H9 (cell line): Measurements from ENCODE around the gene SLC15A5. TPM values are rescaled to one million over a fixed set of nuclear protein-coding genes. Genes with fewer than 3 reads are reported as not detected.

Experiments
- DNase-seq: peaks from one replicate; pipeline ENCODE4 v3.0.0-alpha.2; 2017
- H2AFZ ChIP-seq: one replicate; pipeline ENCODE4 v1.6.1; 2013; ENCODE audit warnings: mild to moderate bottlenecking, low read length, control low read depth, moderate library complexity
- H2AK5ac ChIP-seq: 2 replicates; pipeline ENCODE4 v1.6.1; 2013; ENCODE audit warnings: low read length, control low read depth, mixed read lengths; ENCODE audit not compliant: insufficient read length
- H2BK120ac ChIP-seq: one replicate; pipeline ENCODE4 v1.6.1; 2013; ENCODE audit warnings: low read depth, mild to moderate bottlenecking, low read length, control low read depth, inconsistent platforms; ENCODE audit not compliant: poor library complexity, severe bottlenecking
- H2BK12ac ChIP-seq: 2 replicates; pipeline ENCODE4 v1.6.1; 2013; ENCODE audit warnings: low read length, control low read depth, mixed read lengths, low read depth; ENCODE audit not compliant: insufficient read length
- H2BK15ac ChIP-seq: 2 replicates; pipeline ENCODE4 v1.6.1; 2013; ENCODE audit warnings: low read depth, low read length, control low read depth
- H2BK20ac ChIP-seq: one replicate; pipeline ENCODE4 v1.6.1; 2013; ENCODE audit warnings: low read depth, mild to moderate bottlenecking, low read length, control low read depth, inconsistent platforms; ENCODE audit not compliant: poor library complexity, severe bottlenecking
- H2BK5ac ChIP-seq: 2 replicates; pipeline ENCODE4 v1.6.1; 2013; ENCODE audit warnings: low read length, control low read depth, mixed read lengths; ENCODE audit not compliant: insufficient read length
- H3K14ac ChIP-seq: 2 replicates; pipeline ENCODE4 v1.6.1; 2013; ENCODE audit warnings: low read length, control low read depth; ENCODE audit not compliant: insufficient read depth
- H3K18ac ChIP-seq: 2 replicates; pipeline ENCODE4 v1.6.1; 2013; ENCODE audit warnings: low read depth, mild to moderate bottlenecking, mixed read lengths, low read length, control low read depth; ENCODE audit not compliant: insufficient read length
- H3K23ac ChIP-seq: 2 replicates; pipeline ENCODE4 v1.6.1; 2013; ENCODE audit warnings: low read length, control low read depth, mixed read lengths, low read depth; ENCODE audit not compliant: insufficient read length
- H3K23me2 ChIP-seq: 2 replicates; pipeline ENCODE4 v1.6.1; 2013; ENCODE audit warnings: low read depth, mild to moderate bottlenecking, mixed read lengths, low read length, control low read depth; ENCODE audit not compliant: insufficient read length, poor library complexity, severe bottlenecking
- H3K27ac ChIP-seq: 2 replicates; pipeline ENCODE4 v1.5.1; 2013; ENCODE audit warnings: low read length, control low read depth, mixed read lengths, low read depth; ENCODE audit not compliant: insufficient read length
- H3K27me3 ChIP-seq: 2 replicates; pipeline ENCODE4 v1.6.1; 2013; ENCODE audit warnings: low read length, control low read depth, inconsistent platforms; ENCODE audit not compliant: insufficient read depth
- H3K4ac ChIP-seq: 2 replicates; pipeline ENCODE4 v1.6.1; 2013; ENCODE audit warnings: low read depth, mild to moderate bottlenecking, control low read depth, inconsistent platforms, low read length, moderate library complexity
- H3K4me1 ChIP-seq: 2 replicates; pipeline ENCODE4 v1.6.1; 2013; ENCODE audit warnings: low read length, control low read depth, inconsistent platforms; ENCODE audit not compliant: insufficient read depth
- H3K4me2 ChIP-seq: 2 replicates; pipeline ENCODE4 v1.6.1; 2013; ENCODE audit warnings: low read length, control low read depth, mixed read lengths; ENCODE audit not compliant: insufficient read length, insufficient read depth
- H3K56ac ChIP-seq: 2 replicates; pipeline ENCODE4 v1.6.1; 2013; ENCODE audit warnings: low read depth, mild to moderate bottlenecking, mixed read lengths, low read length, control low read depth; ENCODE audit not compliant: insufficient read length
- H3K79me1 ChIP-seq: 2 replicates; pipeline ENCODE4 v1.6.1; 2013; ENCODE audit warnings: low read depth, mild to moderate bottlenecking, moderate library complexity, low read length, control low read depth, inconsistent platforms; ENCODE audit not compliant: insufficient read depth, poor library complexity, severe bottlenecking
- H3K79me2 ChIP-seq: 2 replicates; pipeline ENCODE4 v1.6.1; 2013; ENCODE audit warnings: low read length, control low read depth, inconsistent platforms; ENCODE audit not compliant: insufficient read depth
- H3K9ac ChIP-seq: 2 replicates; pipeline ENCODE4 v1.6.1; 2013; ENCODE audit warnings: low read length, control low read depth, mixed read lengths; ENCODE audit not compliant: insufficient read length; ENCODE audit errors: extremely low read depth
- H3K9me3 ChIP-seq: one replicate; pipeline ENCODE4 v1.6.1; 2013; ENCODE audit warnings: low read depth, low read length, inconsistent platforms; ENCODE audit not compliant: control insufficient read depth
- H3T11ph ChIP-seq: one replicate; pipeline ENCODE4 v1.6.1; 2013; ENCODE audit warnings: mild to moderate bottlenecking, low read length, control low read depth, inconsistent platforms
- H4K20me1 ChIP-seq: one replicate; pipeline ENCODE4 v1.6.1; 2013; ENCODE audit not compliant: control insufficient read depth, insufficient read length, insufficient read depth
- H4K5ac ChIP-seq: 2 replicates; pipeline ENCODE4 v1.6.1; 2013; ENCODE audit warnings: low read depth, mild to moderate bottlenecking, mixed read lengths, low read length, control low read depth; ENCODE audit not compliant: insufficient read length
- H4K8ac ChIP-seq: replicated peaks from 2 replicates; pipeline ENCODE4 v1.6.1; 2013; ENCODE audit warnings: low read length, control low read depth, mixed read lengths, low read depth; ENCODE audit not compliant: insufficient read length
- H4K91ac ChIP-seq: 2 replicates; pipeline ENCODE4 v1.6.1; 2013; ENCODE audit warnings: low read depth, mild to moderate bottlenecking, moderate library complexity, mixed read lengths, low read length, control low read depth; ENCODE audit not compliant: insufficient read length
- H3K27ac Mint-ChIP-seq, 3 experiments: 2 replicates in 2 of 3; 3 replicates in 1 of 3; pipeline ENCODE4 v1.8.0; 2020 to 2021; ENCODE audit warnings: mixed read lengths in 3 of 3, mild to moderate bottlenecking in 1 of 3, moderate library complexity in 1 of 3
- H3K27me3 Mint-ChIP-seq: 2 replicates; pipeline ENCODE4 v1.8.0; 2021; ENCODE audit warnings: low read depth, mild to moderate bottlenecking, moderate library complexity, mixed read lengths
- H3K36me3 Mint-ChIP-seq, 3 experiments: 2 replicates in 2 of 3; 3 replicates in 1 of 3; pipeline ENCODE4 v1.8.0; 2020 to 2021; ENCODE audit warnings: low read depth in 3 of 3, mixed read lengths in 3 of 3; ENCODE audit not compliant: insufficient read depth in 1 of 3
- H3K4me1 Mint-ChIP-seq, 2 experiments: 2 replicates each; pipeline ENCODE4 v1.8.0; 2020; ENCODE audit warnings: mixed read lengths in 2 of 2
- H3K4me3 Mint-ChIP-seq, 2 experiments: 2 replicates in 1 of 2; 3 replicates in 1 of 2; pipeline ENCODE4 v1.8.0; 2020 to 2021; ENCODE audit warnings: mild to moderate bottlenecking in 2 of 2, mixed read lengths in 2 of 2, moderate library complexity in 1 of 2
- H3K9me3 Mint-ChIP-seq, 2 experiments: 2 replicates in 1 of 2; 3 replicates in 1 of 2; pipeline ENCODE4 v1.8.0; 2020; ENCODE audit warnings: mild to moderate bottlenecking in 2 of 2, mixed read lengths in 2 of 2, moderate library complexity in 1 of 2
- CTCF ChIP-seq: fragments of 200-600 bp; sonication (generic); conservative IDR thresholded peaks from 3 replicates; pipeline ENCODE4 v1.8.0; 2021; ENCODE audit warnings: antibody characterized with exemption, mild to moderate bottlenecking
- WGBS: extraction: QIAGEN DNeasy Blood & Tissue Kit; methylation state at CpG from one replicate; pipeline ENCODE4 v1.1.7; 2013; ENCODE audit warnings: missing lambda C conversion rate, low lambda C conversion rate, mixed read lengths; ENCODE audit not compliant: insufficient read length; ENCODE audit errors: extremely low coverage; 5-methylcytosine and 5-hydroxymethylcytosine counted together
- total RNA-seq: library from RNA; stranded (reverse); gene quantifications from 2 replicates; pipeline ENCODE4 v1.2.1, GENCODE V29; 2021

SLC15A5 gene
- total RNA-seq, 1 experiment from 2014 or later = not detected

- no peak overlapping the region for H2BK5ac ChIP-seq
- H3K79me1 ChIP-seq = no peaks in the 10 kb centered on the region
- H3K18ac ChIP-seq = no peak overlapping the region
- TF ChIP-seq CTCF = no peak
- H3T11ph ChIP-seq = no peak overlapping the region
- no peak overlapping the region for H4K91ac ChIP-seq
- H3K27me3 ChIP-seq = no peaks in the 10 kb centered on the region
- H3K9ac ChIP-seq = no peak overlapping the region
- Mint-ChIP-seq H3K27me3 (no peaks in the 10 kb centered on the region), H3K36me3 (no peaks in the 10 kb centered on the region), H3K4me3 (no peak overlapping the region), H3K27ac (no peak overlapping the region), H3K9me3 (no peaks in the 10 kb centered on the region; a peak in 1 of 5 replicates), H3K4me1 (no peaks in the 10 kb centered on the region)
- no peaks in the 10 kb centered on the region for H3K23me2 ChIP-seq
- H3K4ac ChIP-seq = no peak overlapping the region
- no peak overlapping the region for H2BK120ac ChIP-seq
- H3K4me2 ChIP-seq = no peak overlapping the region
- no peak overlapping the region for H4K5ac ChIP-seq
- DNase-seq = no peak
- no peaks in the 10 kb centered on the region for H3K4me1 ChIP-seq
- H2AK5ac ChIP-seq = no peak overlapping the region
- no peak overlapping the region for H2BK12ac ChIP-seq
- H4K8ac ChIP-seq = no peak overlapping the region
- no CpG with 5 or more reads among the region's 4 CpGs for WGBS
- no peaks in the 10 kb centered on the region for H3K9me3 ChIP-seq
- H2BK15ac ChIP-seq = no peak overlapping the region
- no peak overlapping the region for H3K27ac ChIP-seq
- no peak overlapping the region for H2BK20ac ChIP-seq
- no peaks in the 10 kb centered on the region for H3K79me2 ChIP-seq
- no peak overlapping the region for H3K56ac ChIP-seq
- H2AFZ ChIP-seq = no peak overlapping the region
- H3K23ac ChIP-seq = no peak overlapping the region
- no peak overlapping the region for H3K14ac ChIP-seq
- no peaks in the 10 kb centered on the region for H4K20me1 ChIP-seq
Measured at GRCh38 chr12:16174282-16174681, 103.2 kb downstream of the SLC15A5 start.
